ENCODE data around the gene PLPPR2. TPM values are rescaled to one million over a fixed set of nuclear protein-coding genes. Genes with fewer than 3 reads are reported as not detected.
"Not testable (repeated sequence)": the region's sequence is repeated elsewhere in the genome, so short reads cannot be mapped to it uniquely, and the experiment has no call there.

PLPPR2 gene
- polyA plus RNA-seq, 1 donor = 17.8 TPM

DNA sequence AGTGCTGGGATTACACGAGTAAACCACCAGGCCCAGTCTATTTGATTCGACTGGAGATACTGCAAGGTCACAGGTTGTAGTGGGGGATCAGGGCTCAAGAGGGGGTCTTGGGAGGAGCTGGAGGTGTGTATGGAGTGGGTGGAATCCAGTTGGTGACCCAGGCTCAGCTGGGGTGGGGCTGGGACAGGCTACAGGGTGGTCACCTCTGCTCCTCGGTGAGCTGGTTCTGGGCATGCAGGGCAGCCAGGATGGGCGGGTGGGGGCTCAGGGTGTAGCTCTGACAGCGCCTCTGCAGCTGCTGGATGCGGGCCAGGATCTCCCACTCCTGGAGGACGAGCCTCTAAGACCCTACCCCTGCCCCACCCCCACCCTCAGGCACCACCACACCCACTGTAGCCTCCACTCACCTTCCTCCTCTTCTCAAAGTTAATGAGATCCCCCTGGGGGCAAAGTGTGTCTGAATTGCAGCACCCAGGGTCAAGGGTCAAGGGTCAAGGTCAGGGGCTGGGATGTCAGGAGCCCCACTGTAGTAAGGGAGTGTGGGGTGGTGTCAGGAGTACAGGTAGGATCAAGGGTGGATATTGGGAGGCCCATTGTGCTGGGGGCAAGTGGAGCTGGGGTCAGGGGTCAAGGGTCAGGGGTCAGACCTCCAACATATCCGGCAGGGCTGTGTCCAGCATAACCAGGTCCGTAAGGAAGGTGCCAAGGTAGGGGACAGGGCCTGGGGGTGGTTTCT, 46.7 kb downstream of the PLPPR2 start:
- Histone ChIP-seq H3K27me3 (ENCODE audit: control insufficient read depth, insufficient read depth, low read length) (peaks cover 9% of the 10 kb centered on the region), H3K27ac (ENCODE audit: low read length) (no peak overlapping the region), H3K4me1 (ENCODE audit: control insufficient read depth, insufficient read depth, low read length) (no peaks in the 10 kb centered on the region), H3K36me3 (ENCODE audit: control insufficient read depth, insufficient read depth, low read length) (no peaks in the 10 kb centered on the region), H3K9me3 (ENCODE audit: control insufficient read depth, low read depth, low read length) (peaks cover 4% of the 10 kb centered on the region), H3K4me3 (ENCODE audit: low read length) (no peak overlapping the region)
- DNase-seq = no peak
- WGBS (ENCODE audit: insufficient coverage, low lambda C conversion rate) = no CpG with 5 or more reads among the region's 9 CpGs

GRCh38 chr19:11404588-11405222, 49.5 kb downstream of the PLPPR2 start:
- Histone ChIP-seq H3K36me3 (ENCODE audit: control insufficient read depth, insufficient read depth, low read length) (no peaks in the 10 kb centered on the region), H3K9me3 (ENCODE audit: control insufficient read depth, low read depth, low read length) (no peaks in the 10 kb centered on the region), H3K4me3 (ENCODE audit: low read length) (no peak overlapping the region), H3K27me3 (ENCODE audit: control insufficient read depth, insufficient read depth, low read length) (peaks cover 9% of the 10 kb centered on the region), H3K27ac (ENCODE audit: low read length) (no peak overlapping the region), H3K4me1 (ENCODE audit: control insufficient read depth, insufficient read depth, low read length) (no peaks in the 10 kb centered on the region)
- 50% methylated on average over 4 of the region's 9 CpGs for WGBS (ENCODE audit: insufficient coverage, low lambda C conversion rate)
- DNase-seq = no peak

DNA sequence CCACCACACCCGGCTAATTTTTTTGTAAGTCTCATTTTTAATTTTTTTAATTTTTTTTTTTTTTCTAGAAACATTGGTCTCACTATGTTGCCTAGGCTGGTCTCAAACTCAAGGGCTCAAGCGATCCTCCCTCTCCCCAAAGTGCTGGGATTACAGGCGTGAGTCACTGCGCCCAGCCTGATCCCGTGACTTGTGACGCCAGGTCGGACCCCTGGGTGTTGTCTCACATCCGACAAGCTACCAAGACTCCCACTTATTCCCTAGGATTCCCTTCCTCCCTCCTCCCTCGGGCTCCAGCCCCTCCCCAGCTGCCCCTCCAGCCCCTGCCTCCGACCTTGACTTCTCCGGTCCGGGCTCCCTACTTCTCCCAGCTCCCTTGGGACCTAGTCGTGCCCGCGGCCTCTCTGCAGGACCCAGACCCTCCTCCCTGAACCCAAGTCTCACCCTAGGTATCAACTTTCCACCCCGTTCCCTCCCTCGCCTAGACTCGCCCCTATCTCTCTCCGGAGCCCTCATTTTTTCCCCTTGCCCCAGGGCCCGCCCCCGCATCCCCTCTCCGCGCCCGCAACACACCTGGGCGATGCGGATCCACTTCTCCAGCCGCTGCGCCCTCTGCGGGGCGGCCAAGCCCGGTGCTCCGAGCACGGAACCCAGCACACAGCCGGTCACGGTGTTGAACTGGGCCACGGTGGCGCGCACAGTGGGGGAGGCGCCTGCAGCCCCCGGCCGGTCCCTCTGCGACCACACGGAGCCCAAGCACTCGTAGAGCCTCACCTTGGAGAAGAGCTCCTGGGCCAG, 50.8 kb downstream of the PLPPR2 start:
- no peaks in the 10 kb centered on the region for H3K4me1 ChIP-seq (ENCODE audit: control insufficient read depth, insufficient read depth, low read length)
- WGBS (ENCODE audit: insufficient coverage, low lambda C conversion rate) = no CpG with 5 or more reads among the region's 44 CpGs
- H3K4me3 ChIP-seq (ENCODE audit: low read length) = no peak overlapping the region
- DNase-seq = no peak
- peaks cover 9% of the 10 kb centered on the region for H3K27me3 ChIP-seq (ENCODE audit: control insufficient read depth, insufficient read depth, low read length)
- no peaks in the 10 kb centered on the region for H3K36me3 ChIP-seq (ENCODE audit: control insufficient read depth, insufficient read depth, low read length)
- no peaks in the 10 kb centered on the region for H3K9me3 ChIP-seq (ENCODE audit: control insufficient read depth, low read depth, low read length)
- no peak overlapping the region for H3K27ac ChIP-seq (ENCODE audit: low read length)

GRCh38 chr19:11406703-11407236, 51.5 kb downstream of the PLPPR2 start:
- not testable (repeated sequence) for H3K9me3 ChIP-seq (ENCODE audit: control insufficient read depth, low read depth, low read length); H3K27ac ChIP-seq (ENCODE audit: low read length); H3K4me3 ChIP-seq (ENCODE audit: low read length); H3K36me3 ChIP-seq (ENCODE audit: control insufficient read depth, insufficient read depth, low read length); H3K4me1 ChIP-seq (ENCODE audit: control insufficient read depth, insufficient read depth, low read length); H3K27me3 ChIP-seq (ENCODE audit: control insufficient read depth, insufficient read depth, low read length); DNase-seq
- 100% methylated on average over 1 of the region's 12 CpGs for WGBS (ENCODE audit: insufficient coverage, low lambda C conversion rate)

- 100% methylated on average over 1 of the region's 4 CpGs for WGBS (ENCODE audit: insufficient coverage, low lambda C conversion rate)
- Histone ChIP-seq H3K4me1 (ENCODE audit: control insufficient read depth, insufficient read depth, low read length) (no peaks in the 10 kb centered on the region), H3K27me3 (ENCODE audit: control insufficient read depth, insufficient read depth, low read length) (peaks cover 9% of the 10 kb centered on the region), H3K4me3 (ENCODE audit: low read length) (no peak overlapping the region), H3K36me3 (ENCODE audit: control insufficient read depth, insufficient read depth, low read length) (no peaks in the 10 kb centered on the region), H3K9me3 (ENCODE audit: control insufficient read depth, low read depth, low read length) (no peaks in the 10 kb centered on the region), H3K27ac (ENCODE audit: low read length) (no peak overlapping the region)
- no peak for DNase-seq
Observed at GRCh38 chr19:11408591-11408990, 53.4 kb downstream of the PLPPR2 start.

GRCh38 chr19:11410682-11411081, 55.5 kb downstream of the PLPPR2 start:
- Histone ChIP-seq H3K4me1 (ENCODE audit: control insufficient read depth, insufficient read depth, low read length) (no peaks in the 10 kb centered on the region), H3K9me3 (ENCODE audit: control insufficient read depth, low read depth, low read length) (no peaks in the 10 kb centered on the region), H3K36me3 (ENCODE audit: control insufficient read depth, insufficient read depth, low read length) (no peaks in the 10 kb centered on the region), H3K4me3 (ENCODE audit: low read length) (no peak overlapping the region), H3K27me3 (ENCODE audit: control insufficient read depth, insufficient read depth, low read length) (peaks cover 9% of the 10 kb centered on the region), H3K27ac (ENCODE audit: low read length) (no peak overlapping the region)
- no peak for DNase-seq
- WGBS (ENCODE audit: insufficient coverage, low lambda C conversion rate) = 100% methylated on average over 1 of the region's 8 CpGs

DNA sequence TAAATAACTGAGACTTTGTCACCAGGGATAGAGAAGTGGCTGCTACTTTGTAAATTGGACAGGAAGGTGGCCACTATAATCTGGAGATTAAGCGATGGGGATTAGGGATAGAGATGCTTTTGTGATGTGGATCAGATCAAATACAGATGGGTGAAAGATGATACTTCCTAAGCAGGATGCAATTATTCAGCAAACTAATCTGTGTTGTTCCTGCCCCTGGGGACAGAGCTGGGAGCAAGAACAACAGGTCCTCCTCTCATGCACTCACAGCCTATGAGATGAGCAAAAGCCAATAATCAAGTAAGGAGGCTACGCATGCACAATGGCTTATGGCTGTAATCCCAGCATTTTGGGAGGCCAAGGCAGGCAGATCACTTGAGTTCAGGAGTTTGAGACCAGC, 59.3 kb downstream of the PLPPR2 start:
- peaks cover 7% of the 10 kb centered on the region for H3K4me1 ChIP-seq (ENCODE audit: control insufficient read depth, insufficient read depth, low read length)
- no peak for DNase-seq
- H3K27ac ChIP-seq (ENCODE audit: low read length) = no peak overlapping the region
- H3K36me3 ChIP-seq (ENCODE audit: control insufficient read depth, insufficient read depth, low read length) = no peaks in the 10 kb centered on the region
- H3K4me3 ChIP-seq (ENCODE audit: low read length) = no peak overlapping the region
- H3K27me3 ChIP-seq (ENCODE audit: control insufficient read depth, insufficient read depth, low read length) = peaks cover 38% of the 10 kb centered on the region
- WGBS (ENCODE audit: insufficient coverage, low lambda C conversion rate) = 100% methylated on average over 1 of the region's 2 CpGs
- H3K9me3 ChIP-seq (ENCODE audit: control insufficient read depth, low read depth, low read length) = peaks cover 7% of the 10 kb centered on the region

Other genes with a start within 250 kb of the PLPPR2 start
- 7.2 TPM for gene SPC24, start 199.7 kb upstream of the PLPPR2 start, polyA plus RNA-seq
- 75.5 TPM for gene KANK2, start 157.9 kb upstream of the PLPPR2 start, polyA plus RNA-seq
- 0.55 TPM for gene ANGPTL8, start 115.8 kb upstream of the PLPPR2 start, polyA plus RNA-seq
- 48.3 TPM for gene DOCK6, start 92.9 kb upstream of the PLPPR2 start, polyA plus RNA-seq
- not detected for gene TSPAN16, start 59.3 kb upstream of the PLPPR2 start, polyA plus RNA-seq
- gene RAB3D, start 15.8 kb upstream of the PLPPR2 start, polyA plus RNA-seq = 82.9 TPM
- gene TMEM205, start 9.2 kb upstream of the PLPPR2 start, polyA plus RNA-seq = 111 TPM
- gene CCDC159, start 8.9 kb upstream of the PLPPR2 start, polyA plus RNA-seq = 48.0 TPM
- gene SWSAP1, start 19.2 kb downstream of the PLPPR2 start, polyA plus RNA-seq = 2.8 TPM
- gene EPOR, start 28.9 kb downstream of the PLPPR2 start, polyA plus RNA-seq = 12.0 TPM
- gene RGL3, start 63.9 kb downstream of the PLPPR2 start, polyA plus RNA-seq = 5.3 TPM
- gene ODAD3, start 79.7 kb downstream of the PLPPR2 start, polyA plus RNA-seq = 0.79 TPM
- gene PRKCSH, start 80.2 kb downstream of the PLPPR2 start, polyA plus RNA-seq = 380 TPM
- 4.2 TPM for gene ELAVL3, start 125.6 kb downstream of the PLPPR2 start, polyA plus RNA-seq
- 8.7 TPM for gene ZNF653, start 150.4 kb downstream of the PLPPR2 start, polyA plus RNA-seq
- gene ECSIT, start 173.7 kb downstream of the PLPPR2 start, polyA plus RNA-seq = 43.2 TPM
- gene CNN1, start 183.4 kb downstream of the PLPPR2 start, polyA plus RNA-seq = 119 TPM
- gene ELOF1, start 203.8 kb downstream of the PLPPR2 start, polyA plus RNA-seq = 44.7 TPM
- 118 TPM for gene ACP5, start 222.2 kb downstream of the PLPPR2 start, polyA plus RNA-seq
- gene ZNF627, start 242.1 kb downstream of the PLPPR2 start, polyA plus RNA-seq = 15.6 TPM

Data from large intestine (tissue), 3 donors.